H1 (cell line): Measurements from ENCODE around the gene GNAI2. TPM values are rescaled to one million over a fixed set of nuclear protein-coding genes. Genes with fewer than 3 reads are reported as not detected.

ENCODE experiments used
- CTCF ChIA-PET: fragments of 300-600 bp; sonication (Branson Sonifier 250); formaldehyde crosslinking; loops from one replicate; lab custom pipeline; 2021; ENCODE audit not compliant: partially characterized antibody; lab: Charles Lee
- POLR2A ChIA-PET: fragments of 300-600 bp; sonication (Branson Sonifier 250); formaldehyde crosslinking; loops from one replicate; lab custom pipeline; 2021; ENCODE audit warnings: inconsistent platforms; ENCODE audit not compliant: partially characterized antibody; lab: Charles Lee
- DNase-seq, 2 experiments: peaks; one replicate each; pipeline versions ENCODE4 v3.0.0 to v3.0.0-alpha.2; 2010 to 2022; ENCODE audit warnings: low spot score in 2 of 2, low read depth in 1 of 2, mixed read lengths in 1 of 2
- FAIRE-seq: peaks from 2 replicates; lab custom pipeline; 2011; peaks lifted over from hg19 to GRCh38; lab: Jason Lieb, UNC
- H2AFZ ChIP-seq: 2 replicates; pipeline ENCODE4 v1.8.1; 2012; ENCODE audit warnings: low read length, inconsistent platforms
- H2AK5ac ChIP-seq: 2 replicates; pipeline ENCODE4 v1.6.1; 2013; ENCODE audit warnings: low read depth, low read length
- H2BK120ac ChIP-seq: replicated peaks from 2 replicates; pipeline ENCODE3; 2013; ENCODE audit warnings: low read depth, low read length, inconsistent platforms
- H2BK12ac ChIP-seq: 2 replicates; pipeline ENCODE4 v1.6.1; 2013; ENCODE audit warnings: low read depth, low read length
- H2BK15ac ChIP-seq: 2 replicates; pipeline ENCODE4 v1.6.1; 2013; ENCODE audit warnings: low read length
- H2BK20ac ChIP-seq: 2 replicates; pipeline ENCODE4 v1.6.1; 2013; ENCODE audit warnings: low read length
- H2BK5ac ChIP-seq: 2 replicates; pipeline ENCODE4 v1.6.1; 2013; ENCODE audit warnings: low read depth, low read length
- H3K14ac ChIP-seq: 2 replicates; pipeline ENCODE4 v1.6.1; 2013; ENCODE audit warnings: inconsistent platforms; ENCODE audit not compliant: insufficient read length
- H3K18ac ChIP-seq: 2 replicates; pipeline ENCODE4 v1.6.1; 2013; ENCODE audit warnings: low read length; ENCODE audit errors: extremely low read depth
- H3K23ac ChIP-seq: 2 replicates; pipeline ENCODE4 v1.6.1; 2013; ENCODE audit warnings: inconsistent platforms; ENCODE audit not compliant: insufficient read length
- H3K23me2 ChIP-seq: 2 replicates; pipeline ENCODE4 v1.6.1; 2013; ENCODE audit warnings: low read depth, low read length
- H3K27ac ChIP-seq: 2 replicates; pipeline ENCODE4 v1.6.1; 2011; ENCODE audit warnings: low read depth, low read length, inconsistent platforms
- H3K27me3 ChIP-seq, 4 experiments: replicated peaks in 1 of 4; 1 replicate in 1 of 4; 2 replicates in 3 of 4; pipeline versions ENCODE4 v1.6.1 to v1.8.1; 2011 to 2013; ENCODE audit warnings: low read length in 3 of 4, mild to moderate bottlenecking in 3 of 4, inconsistent platforms in 2 of 4, mixed read lengths in 2 of 4, moderate library complexity in 1 of 4; ENCODE audit not compliant: control insufficient read depth in 3 of 4, insufficient read depth in 3 of 4; ENCODE audit errors: extremely low read depth in 1 of 4
- H3K36me3 ChIP-seq, 4 experiments: 2 replicates each; pipeline versions ENCODE4 v1.6.1 to v1.8.1; 2011 to 2013; ENCODE audit warnings: mild to moderate bottlenecking in 4 of 4, low read length in 3 of 4, moderate library complexity in 2 of 4, control low read depth in 1 of 4, inconsistent platforms in 1 of 4; ENCODE audit not compliant: insufficient read depth in 4 of 4, control insufficient read depth in 2 of 4
- H3K4ac ChIP-seq: replicated peaks from 2 replicates; pipeline ENCODE3; 2013; ENCODE audit warnings: low read length, low read depth, mixed read lengths, inconsistent platforms; ENCODE audit not compliant: insufficient read length
- H3K4me1 ChIP-seq, 4 experiments: replicated peaks in 1 of 4; 1 replicate in 1 of 4; 2 replicates in 3 of 4; pipeline versions ENCODE4 v1.6.1 to v1.8.1; 2011 to 2013; ENCODE audit warnings: low read length in 3 of 4, inconsistent platforms in 2 of 4, mixed read lengths in 1 of 4; ENCODE audit not compliant: insufficient read depth in 4 of 4, control insufficient read depth in 3 of 4
- H3K4me2 ChIP-seq, 2 experiments: 2 replicates each; pipeline versions ENCODE4 v1.6.1 to v1.8.1; 2011 to 2013; ENCODE audit warnings: low read depth in 2 of 2, low read length in 2 of 2, control low read depth in 1 of 2, inconsistent platforms in 1 of 2, mild to moderate bottlenecking in 1 of 2; ENCODE audit not compliant: insufficient read depth in 1 of 2
- H3K4me3 ChIP-seq, 4 experiments: fragments of 200-600, 300-600 bp in 1 of 4; sonication (generic), shearing (Covaris generic), sonication (Bioruptor Twin) in 1 of 4; 2 replicates each; pipeline versions ENCODE4 v1.5.1 to v1.8.1; 2011 to 2016; ENCODE audit warnings: low read length in 4 of 4, low read depth in 3 of 4, control low read depth in 2 of 4, inconsistent platforms in 2 of 4, mild to moderate bottlenecking in 2 of 4, mixed read lengths in 1 of 4, moderate library complexity in 1 of 4; ENCODE audit not compliant: insufficient read depth in 2 of 4; ENCODE audit errors: extremely low read depth in 1 of 4
- H3K56ac ChIP-seq: replicated peaks from 2 replicates; pipeline ENCODE3; 2013; ENCODE audit warnings: low read depth, mild to moderate bottlenecking, mixed read lengths, low read length, inconsistent platforms; ENCODE audit not compliant: insufficient read length
- H3K79me1 ChIP-seq: 2 replicates; pipeline ENCODE4 v1.6.1; 2013; ENCODE audit warnings: low read depth, low read length, control low read depth
- H3K79me2 ChIP-seq, 2 experiments: 2 replicates each; pipeline versions ENCODE4 v1.6.1 to v1.8.1; 2012 to 2013; ENCODE audit warnings: low read length in 2 of 2, mild to moderate bottlenecking in 2 of 2, inconsistent platforms in 1 of 2; ENCODE audit not compliant: insufficient read depth in 2 of 2, control insufficient read depth in 1 of 2
- H3K9ac ChIP-seq, 4 experiments: replicated peaks in 1 of 4; 1 replicate in 1 of 4; 2 replicates in 3 of 4; pipeline versions ENCODE4 v1.6.1 to v1.8.1; 2011 to 2013; ENCODE audit warnings: low read depth in 3 of 4, low read length in 3 of 4, control low read depth in 2 of 4, mild to moderate bottlenecking in 2 of 4, moderate library complexity in 2 of 4, inconsistent platforms in 1 of 4; ENCODE audit errors: extremely low read depth in 1 of 4
- H3K9me3 ChIP-seq, 2 experiments: 2 replicates each; pipeline versions ENCODE4 v1.6.1 to v1.8.1; 2012 to 2013; ENCODE audit warnings: mild to moderate bottlenecking in 2 of 2, moderate library complexity in 2 of 2, control low read depth in 1 of 2, inconsistent platforms in 1 of 2, low read depth in 1 of 2, low read length in 1 of 2, mixed read lengths in 1 of 2; ENCODE audit not compliant: insufficient read depth in 2 of 2
- H4K20me1 ChIP-seq, 2 experiments: replicated peaks in 1 of 2; 2 replicates each; pipeline versions ENCODE3 to v1.8.1; 2011 to 2013; ENCODE audit warnings: inconsistent platforms in 2 of 2, low read length in 2 of 2, mild to moderate bottlenecking in 1 of 2; ENCODE audit not compliant: insufficient read depth in 2 of 2, control insufficient read depth in 1 of 2
- H4K5ac ChIP-seq: 2 replicates; pipeline ENCODE4 v1.6.1; 2013; ENCODE audit warnings: low read length, low read depth, mixed read lengths, inconsistent platforms; ENCODE audit not compliant: insufficient read length
- H4K8ac ChIP-seq: 2 replicates; pipeline ENCODE4 v1.8.0; 2013; ENCODE audit warnings: mild to moderate bottlenecking, moderate library complexity, low read length, inconsistent platforms; ENCODE audit not compliant: insufficient read depth; ENCODE audit errors: extremely low read depth
- H4K91ac ChIP-seq: replicated peaks from 2 replicates; pipeline ENCODE3; 2013; ENCODE audit warnings: low read length, mixed read lengths, inconsistent platforms; ENCODE audit not compliant: insufficient read length
- CREB1 ChIP-seq: IDR thresholded peaks from 2 replicates; pipeline ENCODE4 v1.6.1; 2012; ENCODE audit warnings: inconsistent platforms
- GABPA ChIP-seq: IDR thresholded peaks from 2 replicates; pipeline ENCODE4 v1.6.1; 2011; ENCODE audit warnings: mild to moderate bottlenecking, low read length, moderate library complexity, borderline replicate concordance; ENCODE audit not compliant: insufficient read depth
- JUN ChIP-seq: IDR thresholded peaks from 2 replicates; pipeline ENCODE4 v1.6.1; 2011; ENCODE audit warnings: low read depth, mild to moderate bottlenecking, improper control_type of control experiment, low read length
- JUND ChIP-seq: IDR thresholded peaks from 2 replicates; pipeline ENCODE4 v1.6.1; 2011; ENCODE audit warnings: mild to moderate bottlenecking, improper control_type of control experiment, low read length
- KDM5A ChIP-seq: fragments of 200-600 bp; IDR thresholded peaks from 2 replicates; pipeline ENCODE4 v1.7.1; 2012; ENCODE audit warnings: mild to moderate bottlenecking, low read length, inconsistent platforms, mixed read lengths
- ZNF274 ChIP-seq: IDR thresholded peaks from 2 replicates; pipeline ENCODE4 v1.7.0; 2012; ENCODE audit warnings: low read length, borderline replicate concordance; ENCODE audit errors: extremely low read depth
- WGBS, 2 experiments: shearing (Covaris generic) in 1 of 2; methylation state at CpG; one replicate each; pipeline versions ENCODE4 v1.1.6 to v1.1.7; 2013 to 2015; ENCODE audit warnings: low lambda C conversion rate in 2 of 2, mixed read lengths in 2 of 2, inconsistent platforms in 1 of 2, low coverage in 1 of 2, missing lambda C conversion rate in 1 of 2; ENCODE audit not compliant: insufficient replicate concordance in 2 of 2, insufficient coverage in 1 of 2, insufficient read length in 1 of 2; ENCODE audit errors: extremely low coverage in 1 of 2, missing lambda C conversion rate in 1 of 2; 5-methylcytosine and 5-hydroxymethylcytosine counted together
- polyA plus RNA-seq, 7 experiments: library from polyadenylated mRNA; depleted of rRNA in 3 of 7; stranded (reverse) in 5 of 7; unstranded in 2 of 7; fragments of >200 nt in 5 of 7; fragments of 200-250 nt in 2 of 7; gene quantifications; 1 replicate in 5 of 7; 2 replicates in 1 of 7; 4 replicates in 1 of 7; pipeline versions ENCODE4 v1.2.1 to v1.2.3, GENCODE V29; 2011 to 2013; ENCODE audit warnings: missing spikeins in 2 of 7, mixed read lengths in 2 of 7
- total RNA-seq: library from RNA; stranded (reverse); fragmentation: NEBNext Ultra II Directional; extraction: Animal tissue kit (Norgen Biotek cat#: 25700); gene quantifications from 2 replicates; pipeline ENCODE4 v1.2.1, GENCODE V29; 2021

Gene GNAI2
- total and polyA plus RNA-seq, 2 of the 8 experiments (the other 6 are each of a cell fraction or from before 2014, with no cell fraction given), result 168 to 539 TPM

GRCh38 chr3:50254577-50255250, 18.7 kb downstream of the GNAI2 start:
- Histone ChIP-seq H3K36me3 (peaks cover 17 to 36% (median 24%) of the 10 kb centered on the region in 4 experiments; a peak in 7 of 8 replicates), H3K4me2 (no peak overlapping the region)
- POLR2A ChIA-PET, result interaction anchor here (0.6 to 3.0 kb wide), 9 partner anchors 8 to 144 kb away, joined by 3 to 12 read pairs (median 4); partner anchors contain the start of gene GNAI2

More at GRCh38 chr3:50254577-50255250, 18.7 kb downstream of the GNAI2 start:
- Histone ChIP-seq H4K91ac (no peak overlapping the region), H3K27me3 (no peaks in the 10 kb centered on the region), H2BK12ac (no peak overlapping the region), H3K23me2 (no peaks in the 10 kb centered on the region), H3K4me1 (peaks cover 0 to 3% (median 2%) of the 10 kb centered on the region in 4 experiments; a peak in 4 of 7 replicates), H4K20me1 (peaks cover 5 to 35% of the 10 kb centered on the region in 2 experiments), H3K79me1 (peaks cover 25% of the 10 kb centered on the region), H3K14ac (no peak overlapping the region), H2BK20ac (no peak overlapping the region), H2BK5ac (no peak overlapping the region), H2BK15ac (no peak overlapping the region), H3K79me2 (peaks cover 0 to 19% of the 10 kb centered on the region in 2 experiments; a peak in 3 of 4 replicates), H3K27ac (no peak overlapping the region), H2AK5ac (no peak overlapping the region), H3K4ac (no peak overlapping the region), H3K9me3 (no peaks in the 10 kb centered on the region), H2BK120ac (no peak overlapping the region), H2AFZ (no peak overlapping the region), H3K18ac (no peak overlapping the region), H3K4me3 (no peak overlapping the region), H3K56ac (no peak overlapping the region), H4K5ac (no peak overlapping the region), H3K23ac (no peak overlapping the region), H3K9ac (no peak overlapping the region), H4K8ac (no peak overlapping the region)
- TF ChIP-seq JUND, result no peak
- TF ChIP-seq GABPA, result no peak
- no peak for TF ChIP-seq ZNF274
- TF ChIP-seq JUN, result no peak
- TF ChIP-seq CREB1, result peak; percentile 43; the same call in 1 of the 2 replicates
- no peak for TF ChIP-seq KDM5A
- DNase-seq (no peak), FAIRE-seq (no peak)
- 84% methylated on average over 8 of the region's 8 CpGs; no CpG with 5 or more reads in 1 of the 2 experiments for WGBS, 2 experiments
- CTCF ChIA-PET, result interaction anchor here (1.3 to 53.5 kb wide), 7 partner anchors 6 to 66 kb away, joined by 4 to 2149 read pairs (median 142); partner anchors contain the start of genes GNAI2, GNAT1, LSMEM2 and SEMA3B
